ENCODE results near the gene RNF151. TPM values are rescaled to one million over a fixed set of nuclear protein-coding genes. Genes with fewer than 3 reads are reported as not detected.

RNF151 gene
- total and polyA plus RNA-seq, 2 of the 13 experiments (the other 11 are each of a cell fraction or from before 2014, with no cell fraction given): not detected

GRCh38 chr16:1983544-1984346, 17.1 kb downstream of the RNF151 start, which contains the start of gene GFER (continued):
- TF ChIP-seq MLXIP (CRISPR knock-in tag; IDR thresholded peaks at IDR 0.05; ENCODE audit: borderline replicate concordance): 0 out of 2 replicates have a peak, but pooled peaks have one; percentile 25
- peak; percentile 71; the same call in 1 of the 2 replicates for TF ChIP-seq ZNF160 (CRISPR knock-in tag; IDR thresholded peaks at IDR 0.05)
- TF ChIP-seq TEAD2 (CRISPR knock-in tag; IDR thresholded peaks at IDR 0.05): no peak
- TF ChIP-seq MED13 (CRISPR knock-in tag; IDR thresholded peaks at IDR 0.05): no peak
- peak; percentile 91 for TF ChIP-seq CCDC6 (CRISPR knock-in tag; IDR thresholded peaks at IDR 0.05)
- no peak for TF ChIP-seq TOE1 (CRISPR knock-in tag; IDR thresholded peaks at IDR 0.05)
- TF ChIP-seq FOXO1 (CRISPR knock-in tag; IDR thresholded peaks at IDR 0.05): 0 out of 2 replicates have a peak, but pooled peaks have one; percentile 11
- no peak for TF ChIP-seq MTF1 (CRISPR knock-in tag; IDR thresholded peaks at IDR 0.05)
- TF ChIP-seq THYN1 (CRISPR knock-in tag; IDR thresholded peaks at IDR 0.05; ENCODE audit: borderline replicate concordance, low read depth): no peak
- no peak; the same call in 1 of the 2 replicates for TF ChIP-seq ZNF543 (CRISPR knock-in tag; IDR thresholded peaks at IDR 0.05)
- 0 out of 2 replicates have a peak, but pooled peaks have one; percentile 12 for TF ChIP-seq ZNF3 (CRISPR knock-in tag; IDR thresholded peaks at IDR 0.05)
- no peak for TF ChIP-seq KAT2B (IDR thresholded peaks at IDR 0.05; ENCODE audit: borderline replicate concordance, low read depth, low read length)
- no peak for TF ChIP-seq ZNF275 (CRISPR knock-in tag; IDR thresholded peaks at IDR 0.05; ENCODE audit: borderline replicate concordance)
- TF ChIP-seq REL (CRISPR knock-in tag; conservative IDR thresholded peaks at IDR 0.05): no peak
- TF ChIP-seq MYC (CRISPR knock-in tag; IDR thresholded peaks at IDR 0.05; ENCODE audit: borderline replicate concordance): peak; percentile 59
- TF ChIP-seq ZNF318 (CRISPR knock-in tag; IDR thresholded peaks at IDR 0.05): no peak
- peak; percentile 57 for TF ChIP-seq PITX1 (CRISPR knock-in tag; IDR thresholded peaks at IDR 0.05)

Data from HepG2 (cell line).